IgD-negative memory B cell (primary cell): Measurements from ENCODE around the gene B4GALNT1. TPM values are rescaled to one million over a fixed set of nuclear protein-coding genes. Genes with fewer than 3 reads are reported as not detected.

Experiments
- H3K27ac Mint-ChIP-seq, 3 donors: one replicate each; pipeline ENCODE4 v1.8.0; 2020 to 2022; ENCODE audit warnings: mild to moderate bottlenecking in 3 of 3, mixed read lengths in 3 of 3, moderate library complexity in 1 of 3
- H3K27me3 Mint-ChIP-seq: one replicate; pipeline ENCODE4 v1.8.0; 2021; ENCODE audit warnings: mixed read lengths
- H3K36me3 Mint-ChIP-seq: one replicate; pipeline ENCODE4 v1.8.0; 2020; ENCODE audit warnings: mild to moderate bottlenecking, mixed read lengths
- H3K4me1 Mint-ChIP-seq, 3 donors: one replicate each; pipeline ENCODE4 v1.8.0; 2020 to 2022; ENCODE audit warnings: mixed read lengths in 3 of 3, mild to moderate bottlenecking in 1 of 3
- H3K4me3 Mint-ChIP-seq, 4 donors: one replicate each; pipeline ENCODE4 v1.8.0; 2020 to 2022; ENCODE audit warnings: mild to moderate bottlenecking in 4 of 4, mixed read lengths in 4 of 4, moderate library complexity in 3 of 4
- H3K9me3 Mint-ChIP-seq, 3 donors: one replicate each; pipeline ENCODE4 v1.8.0; 2020 to 2021; ENCODE audit warnings: mixed read lengths in 3 of 3, mild to moderate bottlenecking in 1 of 3
- polyA plus RNA-seq: library from polyadenylated mRNA; unstranded; fragments of 300-500 nt; fragmentation: Illumina TruSeq; gene quantifications from one replicate; pipeline ENCODE4 v1.2.3, GENCODE V29; 2021

The B4GALNT1 gene
- polyA plus RNA-seq, 1 donor from 2014 or later: not detected

GRCh38 chr12:57627501-57628279 is 5.3 kb downstream of the B4GALNT1 start:
- Mint-ChIP-seq H3K27ac (no peak overlapping the region), H3K4me1 (peaks cover 2 to 13% (median 11%) of the 10 kb centered on the region in 3 donors), H3K36me3 (peaks cover 1% of the 10 kb centered on the region), H3K27me3 (peaks cover 76% of the 10 kb centered on the region), H3K9me3 (no peaks in the 10 kb centered on the region), H3K4me3 (peak overlapping the region in 2 of 4 donors; percentile 45 to 51)

GRCh38 chr12:57626921-57627445 is 6.0 kb downstream of the B4GALNT1 start:
- peak overlapping the region in 1 of 4 donors; percentile 8 for H3K4me3 Mint-ChIP-seq
- peaks cover 1% of the 10 kb centered on the region for H3K36me3 Mint-ChIP-seq
- no peaks in the 10 kb centered on the region for H3K9me3 Mint-ChIP-seq
- H3K27me3 Mint-ChIP-seq: peaks cover 79% of the 10 kb centered on the region
- peaks cover 0 to 13% (median 12%) of the 10 kb centered on the region in 3 donors for H3K4me1 Mint-ChIP-seq
- no peak overlapping the region for H3K27ac Mint-ChIP-seq

- H3K4me3 Mint-ChIP-seq: peak overlapping the region in 2 of 4 donors; percentile 8 to 67
- peaks cover 1% of the 10 kb centered on the region for H3K36me3 Mint-ChIP-seq
- H3K27me3 Mint-ChIP-seq: peaks cover 82% of the 10 kb centered on the region
- H3K4me1 Mint-ChIP-seq: peaks cover under 1 to 14% (median 13%) of the 10 kb centered on the region in 3 donors
- no peaks in the 10 kb centered on the region for H3K9me3 Mint-ChIP-seq
- H3K27ac Mint-ChIP-seq: peak overlapping the region in 1 of 3 donors; percentile 59
Measured at GRCh38 chr12:57626111-57626920, 6.7 kb downstream of the B4GALNT1 start.

GRCh38 chr12:57625261-57626032 is 7.6 kb downstream of the B4GALNT1 start:
- Mint-ChIP-seq H3K36me3 (peaks cover 1% of the 10 kb centered on the region), H3K27ac (peak overlapping the region in 1 of 3 donors; percentile 59), H3K9me3 (no peaks in the 10 kb centered on the region), H3K27me3 (peaks cover 82% of the 10 kb centered on the region), H3K4me1 (peaks cover 10 to 22% (median 16%) of the 10 kb centered on the region in 3 donors), H3K4me3 (peak overlapping the region in 1 of 4 donors; percentile 14)

- Mint-ChIP-seq H3K9me3 (no peaks in the 10 kb centered on the region), H3K4me3 (peak overlapping the region in 1 of 4 donors; percentile 14), H3K36me3 (peaks cover 1% of the 10 kb centered on the region), H3K27ac (no peak overlapping the region), H3K4me1 (peaks cover 15 to 25% (median 19%) of the 10 kb centered on the region in 3 donors), H3K27me3 (peaks cover 82% of the 10 kb centered on the region)
Measured at GRCh38 chr12:57624441-57625220, 8.4 kb downstream of the B4GALNT1 start.

DNA sequence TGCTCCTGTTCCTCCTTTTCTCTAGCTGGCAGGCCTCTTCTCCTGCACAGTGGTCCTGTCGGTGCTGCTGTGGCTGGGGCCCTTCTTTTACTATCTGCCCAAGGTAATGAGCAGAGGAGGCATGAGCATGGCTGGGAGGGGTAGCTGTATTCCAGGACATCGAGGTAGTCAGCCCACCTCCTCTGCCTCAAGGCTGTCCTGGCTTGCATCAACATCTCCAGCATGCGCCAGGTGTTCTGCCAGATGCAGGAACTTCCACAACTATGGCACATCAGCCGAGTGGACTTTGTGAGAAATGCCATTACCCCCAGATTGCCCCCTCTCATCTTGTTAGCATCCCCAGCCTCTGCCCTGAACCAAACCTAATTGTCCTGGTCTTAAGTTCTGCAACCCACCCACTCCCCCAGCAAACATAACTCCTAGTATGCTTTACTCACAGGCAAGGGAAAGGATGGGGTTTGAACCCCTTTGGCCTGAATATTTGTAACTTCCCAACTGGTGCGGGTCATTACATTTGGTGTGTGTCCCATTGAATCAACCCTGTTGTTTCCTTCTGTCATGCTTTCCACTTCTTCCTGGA is 9.1 kb downstream of the B4GALNT1 start:
- H3K27me3 Mint-ChIP-seq: peaks cover 85% of the 10 kb centered on the region
- H3K4me1 Mint-ChIP-seq: peaks cover 18 to 28% (median 19%) of the 10 kb centered on the region in 3 donors
- H3K36me3 Mint-ChIP-seq: no peaks in the 10 kb centered on the region
- no peak overlapping the region for H3K4me3 Mint-ChIP-seq
- no peaks in the 10 kb centered on the region for H3K9me3 Mint-ChIP-seq
- H3K27ac Mint-ChIP-seq: no peak overlapping the region

- H3K4me3 Mint-ChIP-seq: no peak overlapping the region
Measured at GRCh38 chr12:57623385-57623784, 9.6 kb downstream of the B4GALNT1 start.

GRCh38 chr12:57622293-57623245 is 10.4 kb downstream of the B4GALNT1 start:
- Mint-ChIP-seq H3K9me3 (no peaks in the 10 kb centered on the region), H3K4me1 (peaks cover 20 to 25% (median 21%) of the 10 kb centered on the region in 3 donors), H3K27ac (no peak overlapping the region), H3K36me3 (no peaks in the 10 kb centered on the region), H3K27me3 (peaks cover 79% of the 10 kb centered on the region), H3K4me3 (peak overlapping the region in 2 of 4 donors; percentile 88 to 93)

More at GRCh38 chr12:57623385-57623784, 9.6 kb downstream of the B4GALNT1 start:
- Mint-ChIP-seq H3K36me3 (no peaks in the 10 kb centered on the region), H3K4me1 (peaks cover 20 to 30% (median 21%) of the 10 kb centered on the region in 3 donors), H3K27ac (peak overlapping the region in 1 of 3 donors; percentile 29), H3K9me3 (no peaks in the 10 kb centered on the region), H3K27me3 (peaks cover 82% of the 10 kb centered on the region)

GRCh38 chr12:57621497-57622292 is 11.3 kb downstream of the B4GALNT1 start:
- Mint-ChIP-seq H3K36me3 (no peaks in the 10 kb centered on the region), H3K4me3 (peak overlapping the region; percentile 28 to 93 (median 80)), H3K4me1 (peaks cover 17 to 21% (median 21%) of the 10 kb centered on the region in 3 donors), H3K9me3 (no peaks in the 10 kb centered on the region), H3K27me3 (peaks cover 79% of the 10 kb centered on the region), H3K27ac (peak overlapping the region in 1 of 3 donors; percentile 63)

GRCh38 chr12:57620936-57621496 is 12.0 kb downstream of the B4GALNT1 start:
- peak overlapping the region in 1 of 3 donors; percentile 25 for H3K27ac Mint-ChIP-seq
- peaks cover 76% of the 10 kb centered on the region for H3K27me3 Mint-ChIP-seq
- H3K4me3 Mint-ChIP-seq: peak overlapping the region; percentile 28 to 93 (median 80)
- H3K4me1 Mint-ChIP-seq: peaks cover 21 to 25% (median 21%) of the 10 kb centered on the region in 3 donors
- H3K9me3 Mint-ChIP-seq: no peaks in the 10 kb centered on the region
- H3K36me3 Mint-ChIP-seq: no peaks in the 10 kb centered on the region

DNA sequence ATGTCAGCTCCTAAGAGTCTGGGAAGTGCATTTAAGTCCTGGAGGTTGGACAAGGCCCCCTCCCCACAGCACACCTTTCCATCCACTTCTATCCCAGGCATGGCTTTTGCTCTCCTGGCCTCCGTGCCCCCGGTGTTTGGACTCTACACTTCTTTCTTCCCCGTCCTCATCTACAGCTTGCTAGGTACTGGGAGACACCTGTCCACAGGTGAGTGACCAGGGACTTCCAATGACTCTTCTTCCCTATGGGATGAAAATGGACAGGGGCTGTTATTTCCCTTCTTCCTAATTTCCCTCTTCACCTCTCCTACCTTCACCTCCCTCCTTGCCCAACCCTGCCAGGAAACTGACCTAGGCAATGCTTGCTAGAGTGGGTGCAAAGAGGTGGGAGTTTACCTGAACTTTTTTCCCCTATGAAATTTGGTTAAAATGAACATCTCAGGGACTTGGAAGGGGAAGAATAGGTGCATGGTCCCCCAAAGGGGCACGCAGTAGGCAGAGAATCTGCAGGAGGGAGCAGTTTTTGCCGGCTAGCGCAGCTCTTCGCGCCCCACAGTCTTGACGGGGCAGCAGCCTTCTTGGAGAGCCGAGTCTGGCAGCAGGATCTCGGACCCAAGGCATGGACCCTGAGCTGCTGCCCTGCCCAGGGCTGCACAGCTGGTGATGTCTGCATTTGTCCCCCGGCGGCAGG is 12.6 kb downstream of the B4GALNT1 start:
- H3K4me1 Mint-ChIP-seq: peaks cover 25 to 30% (median 25%) of the 10 kb centered on the region in 3 donors
- H3K27me3 Mint-ChIP-seq: peaks cover 70% of the 10 kb centered on the region
- H3K4me3 Mint-ChIP-seq: peak overlapping the region; percentile 28 to 88 (median 69)
- no peaks in the 10 kb centered on the region for H3K9me3 Mint-ChIP-seq
- no peaks in the 10 kb centered on the region for H3K36me3 Mint-ChIP-seq
- H3K27ac Mint-ChIP-seq: peak overlapping the region in 2 of 3 donors; percentile 25 to 31
